Uterus (tissue), 2 donors: ENCODE data around the gene DENND1A.

ENCODE experiments used
- POLR2A ChIP-seq, 2 donors: fragments of 450-650 bp; IDR thresholded peaks; one replicate each; pipeline ENCODE4 v1.6.1; 2016; ENCODE audit warnings: antibody characterized with exemption in 2 of 2, mild to moderate bottlenecking in 1 of 2, moderate library complexity in 1 of 2
- TF ChIP-seq, protein P1 (sequence below), 4 experiments: fragments of 200-600 bp in 2 of 4; fragments of 450-650 bp in 2 of 4; sonication (generic) in 2 of 4; IDR thresholded peaks; one replicate each; pipeline ENCODE4 v1.5.1; 2016 to 2019; ENCODE audit warnings: antibody characterized with exemption in 4 of 4, mild to moderate bottlenecking in 2 of 4, moderate library complexity in 1 of 4

DNA sequence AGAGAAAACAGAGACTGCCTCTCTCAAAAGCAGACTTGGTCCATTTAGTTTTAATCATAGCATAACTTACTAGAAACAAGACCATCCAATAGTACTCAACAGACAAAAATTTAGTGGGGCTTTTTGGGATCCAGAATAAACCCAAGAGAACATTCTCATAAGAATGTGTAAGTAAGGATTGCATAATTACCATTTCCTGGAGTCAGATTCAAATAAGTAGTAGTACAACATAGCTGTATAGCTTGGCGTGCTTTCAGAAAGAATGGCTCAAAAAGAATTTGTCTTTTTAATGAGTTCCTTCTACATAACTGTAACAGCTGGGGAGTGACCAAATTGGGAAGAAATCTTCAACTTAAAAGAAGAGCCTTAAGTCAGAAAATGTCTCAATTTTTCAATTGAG, 145.4 kb downstream of the DENND1A start:
- TF ChIP-seq, protein P1, sequence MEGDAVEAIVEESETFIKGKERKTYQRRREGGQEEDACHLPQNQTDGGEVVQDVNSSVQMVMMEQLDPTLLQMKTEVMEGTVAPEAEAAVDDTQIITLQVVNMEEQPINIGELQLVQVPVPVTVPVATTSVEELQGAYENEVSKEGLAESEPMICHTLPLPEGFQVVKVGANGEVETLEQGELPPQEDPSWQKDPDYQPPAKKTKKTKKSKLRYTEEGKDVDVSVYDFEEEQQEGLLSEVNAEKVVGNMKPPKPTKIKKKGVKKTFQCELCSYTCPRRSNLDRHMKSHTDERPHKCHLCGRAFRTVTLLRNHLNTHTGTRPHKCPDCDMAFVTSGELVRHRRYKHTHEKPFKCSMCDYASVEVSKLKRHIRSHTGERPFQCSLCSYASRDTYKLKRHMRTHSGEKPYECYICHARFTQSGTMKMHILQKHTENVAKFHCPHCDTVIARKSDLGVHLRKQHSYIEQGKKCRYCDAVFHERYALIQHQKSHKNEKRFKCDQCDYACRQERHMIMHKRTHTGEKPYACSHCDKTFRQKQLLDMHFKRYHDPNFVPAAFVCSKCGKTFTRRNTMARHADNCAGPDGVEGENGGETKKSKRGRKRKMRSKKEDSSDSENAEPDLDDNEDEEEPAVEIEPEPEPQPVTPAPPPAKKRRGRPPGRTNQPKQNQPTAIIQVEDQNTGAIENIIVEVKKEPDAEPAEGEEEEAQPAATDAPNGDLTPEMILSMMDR (IDR thresholded peaks at IDR 0.05) = no peak
- TF ChIP-seq POLR2A (IDR thresholded peaks at IDR 0.05) = no peak
